ENCODE results near the gene TBC1D14.
"Not testable (repeated sequence)": the region's sequence is repeated elsewhere in the genome, so short reads cannot be mapped to it uniquely, and the experiment has no call there.

TBC1D14 gene

DNA sequence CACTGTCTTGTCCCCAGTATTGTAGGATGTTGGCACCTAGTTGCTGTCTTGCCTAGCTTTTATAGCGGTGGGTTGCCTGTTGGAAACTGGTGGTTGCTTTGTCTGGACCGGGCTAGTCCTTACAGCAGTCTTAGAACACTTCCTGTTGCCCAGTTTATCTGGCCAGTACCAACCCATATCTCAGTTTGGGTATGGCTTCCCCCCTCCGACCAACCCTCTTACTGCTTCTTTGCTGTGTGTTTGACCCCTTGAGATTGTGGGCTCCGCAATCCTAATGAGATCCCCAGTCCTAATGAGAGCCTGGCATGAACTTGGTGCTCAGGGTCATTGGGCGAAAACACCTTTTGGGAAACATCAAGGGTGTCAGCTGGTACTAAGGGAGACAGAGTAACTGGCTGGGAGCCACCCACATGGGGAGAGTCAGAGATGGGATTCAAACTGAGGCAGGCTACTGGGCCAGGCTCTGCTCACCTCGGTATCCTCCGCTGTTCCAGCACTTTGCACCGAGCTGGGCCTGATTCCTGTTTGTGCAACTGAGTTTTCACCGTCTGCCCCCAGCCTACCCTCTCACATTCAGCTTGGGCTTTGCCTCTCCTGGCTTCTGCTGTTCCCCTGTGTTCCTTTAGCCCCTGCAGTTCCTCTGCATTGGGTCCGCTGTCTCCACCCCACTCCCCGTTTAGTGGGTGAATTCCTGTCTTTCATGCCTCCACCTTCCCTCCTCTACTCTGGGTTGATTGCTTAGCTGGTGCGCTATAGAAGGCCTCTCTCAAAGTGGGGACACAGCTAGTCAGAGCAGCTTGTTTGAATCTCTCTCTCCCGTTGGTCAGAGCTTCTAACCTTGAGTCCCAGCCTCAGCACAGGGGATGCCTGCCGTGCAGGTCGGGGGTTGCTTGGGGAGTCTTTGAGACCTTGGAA is 1.6 kb downstream of the TBC1D14 start:
- DNase-seq = no peak

DNA sequence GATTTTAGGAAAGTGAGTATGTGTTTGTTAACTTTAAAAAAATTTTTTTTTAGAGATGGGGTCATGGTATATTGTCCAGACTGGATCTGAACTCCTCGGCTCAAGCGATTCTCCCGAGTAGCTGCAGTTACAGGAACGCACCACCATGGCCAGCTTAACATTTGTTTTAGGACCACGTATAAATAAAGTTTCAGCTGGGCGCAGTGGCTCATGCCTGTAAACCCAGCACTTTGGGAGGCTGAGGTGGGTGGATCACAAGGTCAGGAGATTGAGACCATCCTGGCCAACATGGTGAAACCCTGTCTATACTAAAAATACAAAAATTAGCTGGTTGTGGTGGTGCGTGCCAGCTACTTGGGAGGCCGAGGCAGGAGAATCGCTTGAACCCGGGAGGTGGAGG is 2.3 kb downstream of the TBC1D14 start:
- DNase-seq = not testable (repeated sequence)

DNA sequence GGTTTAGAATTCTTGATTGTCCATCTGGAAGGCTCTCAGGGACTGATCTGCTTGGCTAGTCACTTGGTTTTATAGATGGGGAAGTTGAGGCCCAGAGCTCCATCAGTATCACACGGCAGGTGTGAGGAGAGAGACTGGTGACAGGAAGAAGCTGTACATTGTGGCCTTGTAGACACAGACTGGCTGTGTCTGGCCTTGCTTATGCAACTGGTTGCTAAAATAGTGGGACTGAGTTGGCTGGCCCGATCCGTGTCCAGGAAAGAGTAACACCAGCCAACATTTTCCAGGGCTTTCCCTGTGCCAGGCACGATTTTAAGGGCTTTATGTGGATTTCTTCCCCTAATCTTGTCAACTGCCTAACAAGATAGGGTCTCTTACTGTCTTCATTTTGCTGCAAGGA is 2.8 kb downstream of the TBC1D14 start:
- no peak for DNase-seq

DNA sequence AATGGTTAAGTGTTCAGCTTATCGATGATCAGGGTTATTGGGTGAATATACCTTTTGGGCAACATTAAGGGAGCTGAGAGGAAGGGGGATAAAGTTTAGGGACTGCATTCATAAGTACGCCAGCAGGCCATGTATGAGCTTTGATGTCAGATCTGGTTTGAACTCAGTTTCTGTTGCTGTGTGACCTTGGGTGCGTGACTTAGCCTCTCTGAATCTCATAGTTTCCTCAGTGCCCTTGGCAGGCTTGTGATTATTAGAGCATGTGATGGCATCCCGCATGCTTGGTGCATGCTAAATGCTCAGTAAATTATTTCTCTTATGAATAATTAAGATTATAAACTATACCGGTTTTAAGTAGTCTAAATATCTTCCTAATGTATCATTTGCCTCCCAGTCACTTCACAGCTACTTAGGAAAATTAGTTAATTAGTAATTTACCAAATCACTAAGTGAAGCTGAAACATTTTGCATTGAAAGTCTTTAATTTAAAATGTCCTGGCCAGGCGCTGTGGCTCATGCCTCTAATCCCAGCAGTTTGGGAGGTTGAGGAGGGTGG is 3.8 kb downstream of the TBC1D14 start:
- DNase-seq = no peak

DNA sequence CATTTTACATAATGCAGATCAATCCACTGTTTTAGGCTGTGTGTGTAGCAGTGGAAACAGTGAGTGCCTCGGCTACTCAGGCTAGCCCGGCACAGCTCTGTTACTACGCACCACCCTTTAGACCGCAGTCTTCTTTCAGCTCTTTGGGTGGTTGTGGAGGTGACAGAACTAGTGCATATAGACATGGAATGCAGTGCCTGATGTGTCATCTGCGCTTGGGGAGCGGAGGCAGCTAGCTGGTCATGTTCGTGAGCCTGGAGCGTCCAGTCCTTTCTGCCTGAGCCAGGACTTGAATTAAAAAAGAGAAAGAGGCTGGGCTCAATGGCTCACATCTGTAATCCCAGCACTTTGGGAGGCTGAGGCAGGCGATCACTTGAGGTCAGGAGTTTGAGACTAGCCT is 4.8 kb downstream of the TBC1D14 start:
- no peak for DNase-seq

DNA sequence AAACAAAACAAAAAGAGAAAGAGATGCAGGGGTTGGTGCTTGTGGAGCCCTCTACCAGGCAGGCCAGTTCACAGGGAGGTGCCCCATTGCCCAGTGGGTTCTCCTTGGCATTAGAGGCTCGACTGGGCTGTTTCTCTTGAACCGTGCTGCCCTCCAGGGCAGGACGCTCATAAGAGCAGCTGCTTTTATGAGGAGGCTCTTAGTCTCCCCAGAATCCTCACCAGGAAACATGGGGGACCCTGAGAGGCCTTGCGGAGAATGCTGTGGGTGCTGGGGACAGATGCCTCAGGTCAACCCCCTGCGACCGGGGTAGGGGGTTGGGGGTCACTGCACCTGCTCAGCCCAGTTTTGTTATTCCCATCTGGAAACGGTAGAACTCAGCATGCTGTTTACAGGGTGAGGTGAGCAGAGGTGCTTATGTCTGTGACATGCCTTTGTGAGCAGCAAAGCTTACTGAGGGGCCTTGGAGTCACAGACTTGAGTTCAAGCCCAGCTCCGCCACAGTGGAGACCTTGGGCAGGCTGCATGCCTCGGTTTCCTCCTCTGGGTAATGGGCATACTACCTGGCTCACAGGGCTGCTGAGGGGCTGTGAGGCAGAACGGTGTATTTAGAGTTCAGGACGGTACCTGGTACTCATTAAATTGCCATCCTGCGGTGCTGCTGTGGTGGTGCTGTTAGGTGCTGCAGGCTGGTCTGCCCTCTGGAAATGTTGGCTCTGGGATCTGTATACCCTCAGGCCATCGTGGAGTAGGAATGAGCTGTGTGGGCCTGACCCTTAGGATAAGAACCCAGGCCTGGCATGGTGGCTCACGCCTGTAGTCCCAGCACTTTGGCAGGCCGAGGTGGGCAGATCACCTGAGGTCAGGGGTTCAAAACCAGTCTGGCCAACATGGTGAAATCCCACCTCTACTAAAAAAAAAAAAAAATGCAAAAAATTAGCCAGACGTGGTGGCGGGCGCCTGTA is 5.7 kb downstream of the TBC1D14 start:
- no peak for DNase-seq

DNA sequence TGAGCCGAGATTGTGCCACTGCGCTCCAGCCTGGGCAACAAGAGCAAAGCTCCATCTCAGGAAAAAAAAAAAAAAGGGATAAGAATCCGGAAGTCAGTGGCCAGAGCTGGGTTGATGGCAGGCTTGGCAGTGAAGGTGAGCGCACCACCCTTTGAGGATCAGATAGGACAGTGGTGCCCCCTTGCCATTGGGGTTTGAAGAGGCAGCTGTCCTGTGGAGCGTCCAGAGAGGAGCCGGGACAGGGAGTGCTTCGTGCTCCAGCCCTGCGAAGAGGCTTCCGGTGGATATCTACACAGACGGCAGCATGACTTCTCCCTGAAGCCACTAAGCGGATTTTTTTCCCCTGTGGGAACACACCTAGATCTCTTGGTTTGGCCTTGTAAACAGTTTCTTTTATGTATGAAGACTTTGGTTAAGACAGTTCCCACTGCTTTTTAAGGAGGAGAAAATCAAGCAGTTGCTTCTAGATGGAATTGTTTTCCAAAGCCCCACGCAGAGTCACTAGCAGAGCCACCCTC is 6.5 kb downstream of the TBC1D14 start:
- DNase-seq = no peak

DNA sequence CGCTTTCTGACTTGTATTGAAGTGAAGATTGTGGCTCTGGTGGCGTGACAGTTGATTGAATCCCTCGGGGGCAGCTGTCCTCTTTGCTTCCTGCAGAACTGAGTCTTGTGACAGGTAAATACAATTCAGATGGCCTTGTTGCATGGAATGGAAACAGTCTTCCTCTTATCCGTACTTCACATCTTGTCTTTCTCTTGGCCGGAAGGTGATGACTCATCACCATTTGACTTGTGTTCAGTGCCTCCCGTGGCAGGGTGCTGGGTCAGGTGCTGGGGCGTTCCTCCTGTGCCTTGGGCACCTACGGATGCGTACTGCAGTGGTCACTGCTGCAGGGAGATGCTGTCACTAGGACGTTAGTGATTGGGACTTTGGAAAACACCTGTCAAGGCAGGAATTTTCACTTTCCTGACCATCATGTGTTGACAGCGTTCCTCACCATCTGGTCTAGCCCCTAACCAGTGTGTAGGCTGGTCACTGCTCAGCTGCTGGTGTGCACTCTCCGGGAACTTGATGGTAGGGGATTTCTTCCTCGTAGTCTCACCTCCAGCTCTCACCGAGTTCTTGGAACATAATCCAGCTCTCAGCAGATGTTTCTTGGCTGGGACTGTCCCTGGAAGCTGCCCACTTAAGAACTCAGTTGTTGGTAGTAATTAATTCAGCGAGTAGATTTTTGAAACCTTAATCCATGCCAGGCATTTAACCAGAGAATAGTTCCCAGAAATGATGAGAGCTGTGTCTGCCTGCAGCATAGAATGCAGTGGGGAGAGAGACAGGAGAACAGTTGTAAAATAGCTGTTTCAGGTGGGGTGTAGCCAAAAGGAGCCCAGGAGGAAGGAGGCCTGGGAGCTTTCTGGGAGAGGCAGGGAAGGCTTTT is 7.2 kb downstream of the TBC1D14 start:
- DNase-seq = peak; percentile 49 to 70

DNA sequence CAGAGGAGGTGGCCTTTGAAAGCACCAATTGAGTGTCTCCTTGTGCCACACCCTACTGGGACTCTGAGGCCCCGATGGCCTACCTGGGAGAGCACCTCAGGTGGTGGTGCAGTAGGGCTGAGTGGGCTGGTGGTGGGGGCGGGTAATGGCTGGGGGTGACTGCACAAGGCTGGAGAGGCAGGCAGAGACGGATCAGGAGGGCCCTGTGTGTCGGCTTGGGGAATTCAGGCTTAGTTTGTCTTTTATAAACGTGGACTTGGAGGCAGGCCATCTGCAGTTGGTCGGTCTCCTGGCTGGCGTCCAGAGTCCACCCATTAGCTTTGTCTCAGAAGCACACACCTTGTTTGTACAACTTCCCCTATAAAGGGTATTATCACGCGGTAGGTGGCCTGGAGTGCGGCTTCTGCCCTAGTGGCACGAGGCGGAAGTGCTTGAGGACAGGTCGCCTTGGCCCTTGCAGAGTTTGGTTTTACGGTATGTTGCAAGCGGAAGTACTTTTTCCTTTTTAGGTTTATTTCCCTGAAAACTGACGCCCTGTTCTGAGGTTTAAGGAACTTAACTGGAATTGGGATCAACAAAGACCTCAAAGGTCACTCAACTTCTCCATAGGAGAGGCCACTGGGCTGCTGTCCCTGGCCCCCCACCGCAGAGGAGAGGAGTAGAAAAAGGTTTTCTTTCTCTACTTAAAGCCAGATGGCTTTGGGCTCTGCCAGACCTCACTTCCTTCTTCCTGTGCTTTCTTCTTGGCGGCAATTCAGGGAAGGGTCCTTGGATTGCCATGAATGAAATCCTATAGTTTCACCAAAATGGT is 8.0 kb downstream of the TBC1D14 start:
- peak; percentile 52 to 72 for DNase-seq

DNA sequence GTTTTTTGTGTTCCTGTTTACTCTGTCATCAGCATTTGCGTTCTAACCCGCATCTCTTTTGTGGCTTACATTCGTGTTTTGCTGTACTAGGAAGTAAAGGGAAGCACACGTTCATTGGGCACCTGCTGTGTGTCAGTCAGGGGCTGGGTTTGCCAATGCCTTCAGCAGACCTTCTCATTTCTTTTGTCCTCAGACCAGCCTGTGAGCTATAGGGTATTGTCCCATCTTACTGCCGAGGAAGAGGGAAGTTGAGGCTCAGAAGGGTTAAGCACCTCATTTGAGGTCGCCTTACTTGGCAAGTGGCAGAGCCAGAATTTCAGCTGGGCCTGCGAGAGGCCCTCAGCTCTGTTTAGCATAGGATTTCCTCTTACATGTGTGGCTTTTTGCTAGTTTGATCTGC is 8.7 kb downstream of the TBC1D14 start:
- DNase-seq = peak in 1 of 2 donors; percentile 16

DNA sequence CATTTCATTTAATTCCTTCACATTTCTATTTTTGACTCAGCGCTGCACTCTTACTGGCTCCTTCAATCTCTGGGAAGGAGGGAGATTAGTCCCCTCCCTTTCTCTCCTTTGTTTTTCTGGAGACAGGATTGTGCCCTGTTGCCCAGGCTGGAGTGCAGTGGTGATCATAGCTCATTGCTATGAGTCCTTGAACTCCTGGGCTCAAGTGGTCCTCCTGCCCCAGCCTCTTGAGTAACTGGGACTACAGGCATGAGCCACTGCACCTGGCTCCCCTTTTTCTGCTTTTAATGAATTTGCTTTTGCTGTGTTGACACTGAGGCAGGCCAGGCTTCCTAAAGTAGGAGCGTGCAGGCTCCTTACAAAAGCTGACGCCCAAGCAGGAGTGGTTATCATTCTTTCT is 10.5 kb downstream of the TBC1D14 start:
- no peak for DNase-seq

DNA sequence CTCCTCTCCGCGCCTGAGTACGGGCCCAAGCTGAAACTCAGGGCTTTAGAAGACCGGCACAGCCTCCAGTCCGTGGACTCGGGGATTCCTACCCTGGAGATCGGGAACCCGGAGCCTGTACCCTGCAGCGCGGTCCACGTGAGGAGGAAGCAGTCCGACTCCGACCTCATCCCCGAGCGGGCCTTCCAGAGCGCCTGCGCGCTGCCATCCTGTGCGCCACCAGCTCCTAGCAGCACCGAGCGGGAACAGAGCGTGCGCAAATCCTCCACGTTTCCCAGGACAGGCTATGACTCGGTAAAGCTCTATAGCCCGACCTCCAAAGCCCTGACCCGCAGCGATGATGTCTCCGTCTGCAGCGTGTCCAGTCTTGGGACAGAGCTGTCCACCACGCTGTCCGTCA is 13.9 kb downstream of the TBC1D14 start:
- no peak for DNase-seq

DNA sequence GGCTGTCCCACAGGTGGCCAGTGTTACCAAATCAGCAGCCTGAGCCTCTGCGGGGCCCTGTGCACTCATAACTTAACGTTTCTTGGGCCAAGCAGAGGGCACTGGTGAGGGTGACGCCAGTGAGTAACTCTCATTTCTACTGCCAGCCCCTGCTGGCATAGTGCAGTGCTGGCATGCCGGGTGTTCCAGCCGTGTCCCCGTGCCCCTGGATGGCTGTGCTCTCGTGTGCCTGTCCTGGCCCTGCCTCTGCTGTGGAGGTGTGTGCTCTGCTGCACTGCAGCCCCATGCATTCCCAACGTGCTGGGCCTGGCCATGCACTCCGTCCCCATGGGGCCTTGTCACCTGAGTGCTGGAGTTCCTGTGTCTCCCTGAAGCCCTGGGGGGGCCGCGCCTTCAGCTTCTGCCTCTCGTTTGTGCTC is 14.7 kb downstream of the TBC1D14 start:
- no peak for DNase-seq

DNA sequence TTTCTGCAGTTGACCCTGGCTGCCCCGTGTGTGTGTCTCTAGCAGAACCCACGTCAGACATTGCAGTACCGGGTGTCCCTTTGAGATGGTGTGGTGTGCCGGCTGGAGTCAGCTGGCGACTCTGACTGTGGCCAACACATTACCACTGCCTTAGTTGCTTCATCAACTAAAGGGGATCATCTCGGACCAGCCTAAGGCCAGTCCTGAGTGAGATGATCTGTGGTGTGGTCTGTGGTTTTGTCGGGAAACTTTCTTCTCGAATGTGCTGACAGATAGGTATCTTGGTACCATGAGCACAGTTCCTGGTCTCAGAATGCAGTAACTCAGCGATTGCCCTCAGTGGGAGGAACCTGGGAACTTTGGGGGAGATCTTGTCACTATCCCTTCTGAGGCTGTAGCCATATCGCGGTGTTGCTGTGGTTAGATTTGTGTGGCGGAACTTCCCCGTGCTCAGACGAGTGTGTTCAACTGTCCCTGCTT is 15.8 kb downstream of the TBC1D14 start:
- peak; percentile 39 to 52 for DNase-seq

DNA sequence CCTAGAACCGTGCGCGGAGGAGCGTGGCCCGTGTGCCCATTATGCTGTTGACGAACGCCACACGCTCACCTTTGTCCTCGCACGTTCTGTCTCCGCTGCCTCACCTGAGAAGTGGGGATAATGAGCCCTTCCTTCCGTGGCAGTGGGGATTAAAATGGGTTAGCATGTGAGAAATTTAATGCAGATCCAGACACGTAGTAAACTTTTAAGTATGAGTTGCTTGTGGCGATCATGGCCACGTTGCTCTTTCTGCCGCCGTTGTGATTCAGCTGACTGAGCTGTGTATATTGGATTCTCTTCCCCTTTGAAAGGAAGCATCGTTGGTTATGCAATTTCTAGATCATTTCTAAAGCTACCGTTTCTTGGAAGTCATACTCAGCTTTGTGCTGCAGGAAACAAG is 16.5 kb downstream of the TBC1D14 start:
- DNase-seq = peak; percentile 36 to 52

DNA sequence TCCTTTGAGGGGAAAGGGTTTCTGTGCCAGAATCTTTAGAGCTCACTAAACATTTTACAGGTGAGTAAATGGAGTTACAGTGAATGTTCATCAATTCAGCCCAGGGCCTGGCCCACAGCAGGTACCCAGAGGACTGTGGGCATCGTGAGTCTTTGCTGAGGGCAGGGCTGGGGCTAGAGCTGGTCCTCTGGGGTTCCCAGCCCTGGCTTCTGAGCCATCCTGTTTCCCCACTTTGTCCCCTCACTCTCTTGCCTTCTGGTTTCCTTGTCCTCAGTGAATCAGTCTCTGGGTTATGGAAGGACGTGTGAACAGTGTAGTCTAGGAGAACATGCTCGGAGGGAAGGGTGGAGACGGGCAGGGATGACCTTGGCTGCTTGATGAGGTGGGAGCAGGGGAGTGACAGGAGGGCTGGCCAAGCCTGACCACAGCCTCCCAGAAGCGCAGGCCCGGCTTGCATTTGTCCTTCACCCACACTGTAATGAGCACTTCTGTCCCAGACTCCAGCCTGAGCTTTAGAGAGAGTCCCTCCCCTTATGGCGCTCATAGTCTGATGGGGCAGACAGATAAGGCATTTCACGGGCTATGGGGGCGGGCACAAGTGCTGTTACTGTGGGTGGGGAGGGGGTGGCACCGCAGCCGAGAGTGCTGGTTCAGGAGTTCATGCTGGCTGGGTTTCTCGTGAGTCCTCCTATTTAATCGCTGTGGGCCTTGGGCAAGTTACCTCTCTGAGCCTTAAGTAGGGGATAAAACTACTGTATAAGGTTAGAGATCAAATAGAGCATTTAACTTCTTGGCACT is 17.3 kb downstream of the TBC1D14 start:
- DNase-seq = peak; percentile 65 to 72

DNA sequence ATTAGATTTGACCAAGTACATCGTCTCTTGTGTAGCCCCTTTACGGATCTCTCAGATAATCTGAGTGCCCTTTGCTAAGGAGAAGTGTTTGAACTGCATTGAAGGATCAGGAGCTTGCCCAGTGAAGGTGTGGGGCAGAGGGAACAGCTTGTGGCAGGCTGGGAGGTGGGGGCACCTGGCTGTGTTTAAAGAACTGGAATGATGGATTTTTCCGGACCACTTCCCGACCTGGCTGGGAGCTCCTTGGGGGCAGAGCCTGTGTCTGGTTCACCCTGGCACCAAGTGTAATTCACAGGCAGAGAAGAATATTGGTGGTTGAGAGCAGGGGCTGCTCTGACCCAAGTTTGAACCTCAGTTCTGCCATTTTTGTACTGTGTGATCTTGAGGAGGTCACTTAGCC is 18.5 kb downstream of the TBC1D14 start:
- no peak for DNase-seq

DNA sequence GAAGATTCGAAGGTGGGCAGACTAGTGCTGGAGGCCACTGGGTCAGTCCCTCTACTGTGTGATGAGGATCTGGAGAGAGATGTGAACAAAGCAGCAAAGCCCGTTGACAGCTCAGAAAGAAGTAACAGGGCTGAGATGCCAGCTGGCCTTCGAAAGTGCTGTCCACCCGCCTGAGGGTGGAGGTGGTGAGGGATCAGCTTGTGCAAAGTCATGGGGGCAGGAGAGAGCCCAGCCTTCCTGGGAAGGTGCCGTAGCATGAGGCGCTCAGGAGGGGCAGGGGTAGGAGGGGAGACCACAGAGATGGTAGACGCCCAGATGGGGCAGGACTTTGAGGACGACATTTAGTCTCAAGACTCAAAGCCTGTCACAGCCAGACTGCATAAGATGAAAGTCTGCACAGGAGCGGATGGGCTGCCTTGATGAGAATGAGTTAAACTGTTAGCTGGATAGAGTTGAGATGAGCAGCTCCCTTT is 19.7 kb downstream of the TBC1D14 start:
- no peak for DNase-seq

DNA sequence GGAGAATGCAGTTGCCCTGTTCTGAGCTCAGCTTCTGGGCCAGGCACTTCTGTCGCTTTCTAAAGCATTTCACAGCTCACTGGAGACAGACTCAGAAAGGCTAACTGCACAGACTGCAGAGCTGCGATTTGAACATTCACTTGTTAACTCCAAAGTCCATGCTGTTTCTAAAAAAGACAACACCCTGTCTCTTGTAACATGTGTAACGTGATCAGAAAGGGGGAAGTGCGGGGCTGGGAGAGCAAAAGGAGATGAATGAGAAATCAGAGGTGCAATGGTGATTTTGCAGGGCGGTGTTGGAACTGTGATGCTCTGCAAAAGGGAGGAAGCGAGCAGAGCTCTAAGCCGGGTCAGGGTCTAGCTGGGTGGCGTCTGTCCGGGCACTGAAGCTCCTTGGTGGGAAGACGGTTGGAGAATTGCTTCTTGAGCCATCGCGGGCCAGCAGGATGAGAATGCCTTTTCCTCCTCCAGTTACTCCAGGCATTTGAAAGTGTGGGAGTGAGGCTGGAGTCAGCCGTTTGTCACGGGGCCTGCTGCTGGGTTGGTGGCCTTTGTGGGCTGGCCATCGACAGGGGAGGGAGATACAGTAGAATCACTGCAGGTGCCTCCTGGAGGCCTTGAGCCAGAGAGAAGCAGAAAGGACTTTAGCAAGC is 20.3 kb downstream of the TBC1D14 start:
- no peak for DNase-seq
